Neuronal stem cell (in vitro differentiated cells): ENCODE data around the gene ETS1.

ENCODE experiments used
- DNase-seq: peaks from one replicate; pipeline ENCODE4 v3.0.0-alpha.2; 2013; ENCODE audit warnings: low spot score
- H2AFZ ChIP-seq: one replicate; pipeline ENCODE4 v1.6.1; 2013; ENCODE audit warnings: mild to moderate bottlenecking, low read length, inconsistent platforms
- H2AK5ac ChIP-seq: 2 replicates; pipeline ENCODE4 v1.6.1; 2013; ENCODE audit warnings: low read depth, mild to moderate bottlenecking, inconsistent platforms, low read length, moderate library complexity, mixed read lengths
- H2BK120ac ChIP-seq: 2 replicates; pipeline ENCODE4 v1.6.1; 2013; ENCODE audit warnings: low read depth, mild to moderate bottlenecking, inconsistent platforms, low read length, moderate library complexity, mixed read lengths
- H2BK12ac ChIP-seq: one replicate; pipeline ENCODE4 v1.6.1; 2013; ENCODE audit warnings: low read length, inconsistent platforms
- H2BK15ac ChIP-seq: 2 replicates; pipeline ENCODE4 v1.6.1; 2013; ENCODE audit warnings: mild to moderate bottlenecking, low read length, inconsistent platforms, mixed read lengths
- H2BK5ac ChIP-seq: one replicate; pipeline ENCODE4 v1.6.1; 2013; ENCODE audit warnings: inconsistent platforms, mild to moderate bottlenecking, low read length, moderate library complexity
- H3K14ac ChIP-seq: one replicate; pipeline ENCODE4 v1.6.1; 2013; ENCODE audit warnings: low read length, inconsistent platforms
- H3K18ac ChIP-seq: 2 replicates; pipeline ENCODE4 v1.6.1; 2013; ENCODE audit warnings: low read length, inconsistent platforms
- H3K23ac ChIP-seq: 2 replicates; pipeline ENCODE4 v1.6.1; 2013; ENCODE audit warnings: low read depth, mild to moderate bottlenecking, mixed read lengths, low read length, inconsistent platforms; ENCODE audit not compliant: poor library complexity
- H3K27ac ChIP-seq: replicated peaks from 3 replicates; pipeline ENCODE4 v1.5.1; 2013; ENCODE audit warnings: low read length, inconsistent platforms
- H3K27me3 ChIP-seq, 3 experiments: 2 replicates each; pipeline ENCODE4 v1.6.1; 2013; ENCODE audit warnings: low read length in 3 of 3, mild to moderate bottlenecking in 2 of 3, inconsistent platforms in 1 of 3, low read depth in 1 of 3, mixed read lengths in 1 of 3, moderate library complexity in 1 of 3; ENCODE audit not compliant: control insufficient read depth in 3 of 3, insufficient read depth in 3 of 3
- H3K36me3 ChIP-seq, 2 donors: replicated peaks in 1 of 2; 2 replicates each; pipeline ENCODE4 v1.6.1; 2013; ENCODE audit warnings: low read length in 2 of 2; ENCODE audit not compliant: control insufficient read depth in 2 of 2, insufficient read depth in 2 of 2
- H3K4ac ChIP-seq: 2 replicates; pipeline ENCODE4 v1.6.1; 2013; ENCODE audit warnings: inconsistent platforms, mild to moderate bottlenecking, low read length, moderate library complexity
- H3K4me1 ChIP-seq, 2 donors: 1 replicate in 1 of 2; 2 replicates in 1 of 2; pipeline ENCODE4 v1.6.1; 2013; ENCODE audit warnings: low read length in 2 of 2, low read depth in 1 of 2; ENCODE audit not compliant: control insufficient read depth in 2 of 2, insufficient read depth in 1 of 2
- H3K4me2 ChIP-seq: one replicate; pipeline ENCODE4 v1.6.1; 2013; ENCODE audit warnings: mild to moderate bottlenecking, low read length, inconsistent platforms; ENCODE audit not compliant: insufficient read depth, poor library complexity, severe bottlenecking
- H3K4me3 ChIP-seq, 2 donors: 2 replicates each; pipeline ENCODE4 v1.5.1; 2013; ENCODE audit warnings: low read length in 2 of 2, mild to moderate bottlenecking in 2 of 2, inconsistent platforms in 1 of 2, moderate library complexity in 1 of 2
- H3K79me1 ChIP-seq: one replicate; pipeline ENCODE4 v1.6.1; 2013; ENCODE audit warnings: low read depth, mild to moderate bottlenecking, inconsistent platforms, low read length, moderate library complexity
- H3K9ac ChIP-seq: one replicate; pipeline ENCODE4 v1.6.1; 2013; ENCODE audit warnings: mild to moderate bottlenecking, low read depth, low read length, inconsistent platforms; ENCODE audit not compliant: poor library complexity
- H3K9me3 ChIP-seq, 2 donors: replicated peaks in 1 of 2; 2 replicates each; pipeline versions ENCODE3 to v1.6.1; 2013; ENCODE audit warnings: low read length in 2 of 2, mild to moderate bottlenecking in 2 of 2, inconsistent platforms in 1 of 2, low read depth in 1 of 2, mixed read lengths in 1 of 2, moderate library complexity in 1 of 2; ENCODE audit not compliant: control insufficient read depth in 2 of 2, insufficient read depth in 1 of 2
- H4K8ac ChIP-seq: one replicate; pipeline ENCODE4 v1.6.1; 2013; ENCODE audit warnings: low read depth, mild to moderate bottlenecking, inconsistent platforms, low read length, moderate library complexity
- H4K91ac ChIP-seq: one replicate; pipeline ENCODE4 v1.6.1; 2013; ENCODE audit warnings: low read length, low read depth, mild to moderate bottlenecking, inconsistent platforms; ENCODE audit not compliant: poor library complexity
- WGBS, 2 donors: extraction: QIAGEN DNeasy Blood & Tissue Kit; methylation state at CpG; one replicate each; pipeline ENCODE4 v1.1.7; 2013; ENCODE audit warnings: missing lambda C conversion rate in 2 of 2, mixed read lengths in 1 of 2; ENCODE audit not compliant: insufficient read length in 2 of 2, insufficient replicate concordance in 1 of 2; ENCODE audit errors: extremely low coverage in 2 of 2; 5-methylcytosine and 5-hydroxymethylcytosine counted together

Gene ETS1

DNA sequence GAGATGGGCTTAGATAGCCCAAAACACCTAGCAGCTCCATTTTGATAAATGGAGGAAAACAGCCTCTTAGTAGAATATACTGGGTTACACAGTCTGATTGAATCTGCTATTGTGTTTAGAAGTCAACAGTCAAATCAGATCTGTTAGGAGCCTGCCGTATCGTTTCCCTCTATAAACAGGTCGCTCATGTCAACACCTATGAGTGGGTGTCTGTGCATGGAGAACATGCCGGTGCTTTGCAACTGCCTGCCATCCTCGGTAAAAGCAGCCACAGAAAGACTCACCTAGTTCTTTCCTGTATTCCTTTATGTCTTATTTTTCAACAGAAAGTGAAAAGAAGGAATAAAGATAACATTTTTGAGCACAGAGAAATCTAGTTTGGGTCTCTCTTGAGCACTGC, 99.4 kb downstream of the ETS1 start:
- H3K27ac ChIP-seq: no peak overlapping the region
- no peak overlapping the region for H4K8ac ChIP-seq
- no peak overlapping the region for H3K18ac ChIP-seq

GRCh38 chr11:128484172-128484571, 103.2 kb downstream of the ETS1 start:
- H2AK5ac ChIP-seq: no peak overlapping the region
- no peak overlapping the region for H4K8ac ChIP-seq
- no peak overlapping the region for H3K23ac ChIP-seq
- H3K4ac ChIP-seq: no peak overlapping the region
- WGBS, 2 donors: no CpG with 5 or more reads among the region's 4 CpGs
- no peak overlapping the region for H4K91ac ChIP-seq
- no peak for DNase-seq
- no peak overlapping the region for H3K9ac ChIP-seq
- H3K79me1 ChIP-seq: no peaks in the 10 kb centered on the region
- H3K14ac ChIP-seq: no peak overlapping the region
- H2BK15ac ChIP-seq: no peak overlapping the region
- H3K9me3 ChIP-seq: peaks cover 0 to 7% of the 10 kb centered on the region in 2 donors
- H2AFZ ChIP-seq: no peak overlapping the region
- no peak overlapping the region for H2BK120ac ChIP-seq
- H3K27me3 ChIP-seq: no peaks in the 10 kb centered on the region
- no peaks in the 10 kb centered on the region for H3K4me1 ChIP-seq
- peaks cover 0 to 79% of the 10 kb centered on the region in 2 donors for H3K36me3 ChIP-seq
- no peak overlapping the region for H3K27ac ChIP-seq
- H2BK5ac ChIP-seq: no peak overlapping the region
- H3K18ac ChIP-seq: no peak overlapping the region
- no peak overlapping the region for H2BK12ac ChIP-seq
- no peak overlapping the region for H3K4me3 ChIP-seq
- no peak overlapping the region for H3K4me2 ChIP-seq

More for the DNA sequence above, 99.4 kb downstream of the ETS1 start:
- no peak overlapping the region for H3K14ac ChIP-seq
- no peaks in the 10 kb centered on the region for H3K27me3 ChIP-seq
- WGBS, 2 donors: no CpG with 5 or more reads among the region's 5 CpGs
- H4K91ac ChIP-seq: no peak overlapping the region
- no peak overlapping the region for H2AFZ ChIP-seq
- H3K4me2 ChIP-seq: no peak overlapping the region
- H3K36me3 ChIP-seq: peaks cover 0 to 69% of the 10 kb centered on the region in 2 donors
- no peak overlapping the region for H3K9ac ChIP-seq
- peaks cover 0 to 4% of the 10 kb centered on the region in 2 donors for H3K4me1 ChIP-seq
- no peak overlapping the region for H2AK5ac ChIP-seq
- H3K4me3 ChIP-seq: no peak overlapping the region
- DNase-seq: no peak
- H2BK120ac ChIP-seq: no peak overlapping the region
- no peak overlapping the region for H3K23ac ChIP-seq
- H3K4ac ChIP-seq: no peak overlapping the region
- H2BK12ac ChIP-seq: no peak overlapping the region
- no peak overlapping the region for H2BK15ac ChIP-seq
- H3K9me3 ChIP-seq: peaks cover 0 to 7% of the 10 kb centered on the region in 2 donors
- no peaks in the 10 kb centered on the region for H3K79me1 ChIP-seq
- H2BK5ac ChIP-seq: no peak overlapping the region

DNA sequence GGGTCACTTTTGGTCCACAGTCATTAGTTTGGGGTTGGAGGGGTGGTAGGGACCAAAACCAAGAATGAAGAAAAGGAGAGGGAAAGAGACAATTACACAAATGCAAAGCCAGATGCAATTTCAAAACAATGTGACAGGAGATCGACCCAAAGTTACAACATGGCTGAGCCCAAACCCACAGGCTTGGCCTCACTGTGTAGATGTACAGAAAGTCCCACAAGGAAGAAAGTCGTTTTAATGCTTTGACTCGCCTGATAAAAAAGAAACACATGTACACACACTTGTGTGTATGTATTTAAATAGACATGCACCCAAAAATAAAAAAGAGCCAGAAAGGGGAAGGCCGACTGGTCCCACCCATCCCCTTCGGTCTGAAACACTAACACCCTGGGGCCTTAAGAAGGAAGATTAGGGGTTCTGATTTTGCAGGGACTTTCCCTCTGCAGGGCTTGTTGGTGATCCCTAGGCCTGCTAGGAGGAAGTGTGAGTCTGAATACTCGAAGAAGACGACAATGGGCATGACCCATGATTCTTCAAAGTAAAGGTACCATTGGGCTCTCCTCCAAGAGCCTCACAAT, 104.1 kb downstream of the ETS1 start:
- no peak overlapping the region for H3K14ac ChIP-seq
- H3K79me1 ChIP-seq: no peaks in the 10 kb centered on the region
- no peak overlapping the region for H2AK5ac ChIP-seq
- WGBS, 2 donors: no CpG with 5 or more reads among the region's 7 CpGs
- no peak overlapping the region for H3K27ac ChIP-seq
- no peak overlapping the region for H3K23ac ChIP-seq
- no peak overlapping the region for H2BK5ac ChIP-seq
- no peak overlapping the region for H3K9ac ChIP-seq
- no peak overlapping the region for H4K91ac ChIP-seq
- no peak overlapping the region for H3K4me2 ChIP-seq
- no peak overlapping the region for H2BK12ac ChIP-seq
- H3K4ac ChIP-seq: no peak overlapping the region
- DNase-seq: no peak
- no peak overlapping the region for H2AFZ ChIP-seq
- no peaks in the 10 kb centered on the region for H3K27me3 ChIP-seq
- H2BK120ac ChIP-seq: no peak overlapping the region
- H3K4me1 ChIP-seq: no peaks in the 10 kb centered on the region
- H3K9me3 ChIP-seq: peaks cover 0 to 7% of the 10 kb centered on the region in 2 donors
- H3K18ac ChIP-seq: no peak overlapping the region
- peaks cover 0 to 76% of the 10 kb centered on the region in 2 donors for H3K36me3 ChIP-seq
- H3K4me3 ChIP-seq: no peak overlapping the region
- no peak overlapping the region for H2BK15ac ChIP-seq
- H4K8ac ChIP-seq: no peak overlapping the region

DNA sequence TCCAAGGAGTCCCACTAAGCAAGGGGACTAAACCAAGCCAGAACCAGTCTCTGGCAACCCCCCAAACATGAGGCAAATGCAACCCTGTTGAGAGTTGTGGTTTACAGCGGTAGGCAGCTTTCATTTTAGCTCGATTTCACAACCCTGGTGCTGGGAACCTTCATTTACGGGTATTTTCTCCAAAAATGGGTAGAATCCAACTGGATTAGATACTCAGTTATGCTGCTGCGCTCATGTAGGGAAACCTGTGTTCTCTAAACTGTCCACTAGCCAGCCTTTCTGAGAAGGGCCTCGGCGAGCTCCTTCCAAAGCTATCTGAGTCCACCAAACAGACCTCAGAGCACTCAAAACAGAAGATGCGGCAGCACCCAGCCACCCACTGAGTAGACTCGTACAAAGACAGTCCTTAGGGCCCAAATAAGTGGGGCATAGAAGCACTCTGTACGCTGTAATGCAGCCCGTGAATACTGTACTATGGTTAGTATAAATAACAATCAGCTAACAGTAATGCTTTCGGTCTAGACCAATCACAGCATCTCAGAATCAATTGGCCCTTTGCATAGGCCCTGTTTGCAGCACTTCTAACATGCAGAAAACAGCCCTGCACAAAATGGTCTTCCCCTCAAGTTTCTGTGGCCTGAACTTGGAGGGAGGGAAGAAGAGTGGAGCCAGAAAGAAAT, 104.7 kb downstream of the ETS1 start:
- H2BK15ac ChIP-seq: no peak overlapping the region
- H4K8ac ChIP-seq: no peak overlapping the region
- no peak overlapping the region for H2AFZ ChIP-seq
- no peak overlapping the region for H3K4me3 ChIP-seq
- H3K4me2 ChIP-seq: no peak overlapping the region
- DNase-seq: no peak
- H2BK5ac ChIP-seq: no peak overlapping the region
- H3K9me3 ChIP-seq: peaks cover 0 to 7% of the 10 kb centered on the region in 2 donors
- no peaks in the 10 kb centered on the region for H3K4me1 ChIP-seq
- H3K27me3 ChIP-seq: no peaks in the 10 kb centered on the region
- H3K27ac ChIP-seq: no peak overlapping the region
- no CpG with 5 or more reads among the region's 11 CpGs for WGBS, 2 donors
- H3K79me1 ChIP-seq: no peaks in the 10 kb centered on the region
- no peak overlapping the region for H4K91ac ChIP-seq
- H2BK12ac ChIP-seq: no peak overlapping the region
- no peak overlapping the region for H2BK120ac ChIP-seq
- no peak overlapping the region for H3K14ac ChIP-seq
- no peak overlapping the region for H3K23ac ChIP-seq
- no peak overlapping the region for H3K9ac ChIP-seq
- no peak overlapping the region for H3K4ac ChIP-seq
- H3K18ac ChIP-seq: no peak overlapping the region
- peaks cover 0 to 74% of the 10 kb centered on the region in 2 donors for H3K36me3 ChIP-seq
- no peak overlapping the region for H2AK5ac ChIP-seq
